ENCODE measurements around the gene PROKR2. TPM values are rescaled to one million over a fixed set of nuclear protein-coding genes. Genes with fewer than 3 reads are reported as not detected.

Gene PROKR2
- total RNA-seq, 1 donor from 2014 or later, result not detected

DNA sequence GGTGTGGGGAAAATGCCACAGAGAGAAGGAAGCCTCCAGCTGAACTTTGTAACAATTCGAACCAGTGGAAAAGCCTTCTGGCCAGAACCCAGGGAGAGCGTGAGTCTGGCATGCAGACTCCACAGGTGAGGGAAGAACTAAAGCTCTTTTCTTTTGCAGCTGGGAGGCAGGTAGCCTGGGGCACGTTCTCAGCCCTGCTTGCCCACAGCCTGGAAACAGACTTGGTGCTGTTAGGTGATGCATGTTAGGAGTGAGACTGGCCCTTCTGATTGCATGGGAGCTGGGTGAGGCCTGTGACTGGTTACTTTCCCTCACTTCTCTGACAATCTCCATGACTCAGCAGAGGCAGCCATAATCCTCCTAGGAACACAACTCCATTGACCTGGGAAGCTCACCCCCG is 34.2 kb downstream of the PROKR2 start:
- DNase-seq (no peak), ATAC-seq (no peak)
- intact Hi-C loops (cut with DNase I), result no loop called here
- TF ChIP-seq, protein P1, sequence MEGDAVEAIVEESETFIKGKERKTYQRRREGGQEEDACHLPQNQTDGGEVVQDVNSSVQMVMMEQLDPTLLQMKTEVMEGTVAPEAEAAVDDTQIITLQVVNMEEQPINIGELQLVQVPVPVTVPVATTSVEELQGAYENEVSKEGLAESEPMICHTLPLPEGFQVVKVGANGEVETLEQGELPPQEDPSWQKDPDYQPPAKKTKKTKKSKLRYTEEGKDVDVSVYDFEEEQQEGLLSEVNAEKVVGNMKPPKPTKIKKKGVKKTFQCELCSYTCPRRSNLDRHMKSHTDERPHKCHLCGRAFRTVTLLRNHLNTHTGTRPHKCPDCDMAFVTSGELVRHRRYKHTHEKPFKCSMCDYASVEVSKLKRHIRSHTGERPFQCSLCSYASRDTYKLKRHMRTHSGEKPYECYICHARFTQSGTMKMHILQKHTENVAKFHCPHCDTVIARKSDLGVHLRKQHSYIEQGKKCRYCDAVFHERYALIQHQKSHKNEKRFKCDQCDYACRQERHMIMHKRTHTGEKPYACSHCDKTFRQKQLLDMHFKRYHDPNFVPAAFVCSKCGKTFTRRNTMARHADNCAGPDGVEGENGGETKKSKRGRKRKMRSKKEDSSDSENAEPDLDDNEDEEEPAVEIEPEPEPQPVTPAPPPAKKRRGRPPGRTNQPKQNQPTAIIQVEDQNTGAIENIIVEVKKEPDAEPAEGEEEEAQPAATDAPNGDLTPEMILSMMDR (IDR thresholded peaks at IDR 0.05), result no peak
- Histone ChIP-seq H3K27me3 (ENCODE audit: low read depth) (peaks cover 4% of the 10 kb centered on the region), H3K36me3 (no peaks in the 10 kb centered on the region), H3K4me3 (no peak overlapping the region), H3K9me3 (no peaks in the 10 kb centered on the region), H3K4me1 (no peaks in the 10 kb centered on the region), H3K27ac (no peak overlapping the region)

DNA sequence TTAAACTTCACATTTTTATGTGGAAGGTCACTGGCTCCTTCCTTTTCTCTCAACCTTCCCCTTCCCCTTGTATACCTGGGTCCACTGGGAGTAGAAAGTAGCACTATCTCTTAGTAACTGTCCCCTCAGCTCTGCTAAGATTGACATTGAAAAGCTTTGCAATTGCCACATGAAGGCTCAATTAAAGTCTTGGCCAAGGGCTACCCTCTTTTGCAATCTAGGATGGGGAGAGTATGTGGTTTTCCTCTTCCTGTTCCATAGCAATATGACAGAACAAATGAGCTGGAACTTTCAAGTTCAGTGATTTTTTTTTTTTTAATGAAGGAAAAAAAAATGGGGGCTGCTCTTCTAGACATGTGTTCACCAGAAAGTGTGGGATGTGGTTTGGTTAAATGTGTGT is 37.1 kb downstream of the PROKR2 start:
- no peak for DNase-seq
- intact Hi-C loops (cut with DNase I), result no loop called here
- no peaks in the 10 kb centered on the region for H3K9me3 ChIP-seq
- H3K27me3 ChIP-seq (ENCODE audit: low read depth), result peaks cover 4% of the 10 kb centered on the region
- no peaks in the 10 kb centered on the region for H3K36me3 ChIP-seq
- H3K4me1 ChIP-seq, result no peaks in the 10 kb centered on the region
- no peak overlapping the region for H3K4me3 ChIP-seq
- H3K27ac ChIP-seq, result no peak overlapping the region
- TF ChIP-seq, protein P1 (IDR thresholded peaks at IDR 0.05), result no peak
- no peak for ATAC-seq

DNA sequence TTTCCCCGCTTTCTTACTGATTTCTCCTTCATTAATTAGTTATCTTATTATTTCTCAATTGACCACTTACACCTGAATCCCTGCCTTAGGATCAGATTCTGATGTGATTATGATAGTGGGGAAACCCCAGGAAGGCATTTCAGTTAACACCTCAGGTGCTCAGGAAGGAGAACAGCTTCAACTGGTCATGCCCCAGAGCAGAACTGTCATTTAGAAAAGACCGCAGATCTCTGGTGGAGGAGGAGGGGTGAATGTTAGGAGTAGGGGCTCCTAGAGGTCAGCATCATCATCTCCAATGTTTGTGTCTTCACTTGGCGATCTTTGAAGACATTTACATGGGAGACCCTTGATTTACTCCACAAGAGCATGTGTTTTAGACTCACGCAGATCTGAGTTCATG is 44.5 kb downstream of the PROKR2 start:
- H3K4me3 ChIP-seq, result no peak overlapping the region
- TF ChIP-seq, protein P1 (IDR thresholded peaks at IDR 0.05), result no peak

DNA sequence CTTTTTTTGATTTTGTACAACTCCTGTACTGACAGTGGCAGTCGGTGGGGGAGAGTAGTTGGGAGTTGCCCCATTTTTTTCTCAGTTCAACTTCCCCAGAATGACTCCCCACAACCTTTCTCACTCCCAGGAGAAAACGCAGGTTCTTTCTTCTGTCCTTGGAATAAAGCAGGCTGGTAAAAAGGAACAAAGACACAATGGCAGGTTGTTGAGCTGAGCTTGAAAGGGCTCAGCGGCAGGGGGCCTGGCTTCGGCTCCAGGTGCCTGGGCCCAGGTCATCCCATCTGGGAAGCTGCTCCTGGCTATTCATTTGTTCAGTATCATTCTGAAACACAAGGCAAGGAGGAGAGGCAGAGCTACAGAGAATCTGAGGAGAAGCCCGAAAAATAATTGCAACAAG is 46.2 kb downstream of the PROKR2 start:
- no peak for DNase-seq
- H3K4me1 ChIP-seq, result no peaks in the 10 kb centered on the region
- no peak for ATAC-seq
- no peaks in the 10 kb centered on the region for H3K9me3 ChIP-seq
- TF ChIP-seq, protein P1 (IDR thresholded peaks at IDR 0.05), result no peak
- intact Hi-C loops (cut with DNase I), result no loop called here
- H3K27ac ChIP-seq, result no peak overlapping the region
- H3K4me3 ChIP-seq, result no peak overlapping the region
- no peaks in the 10 kb centered on the region for H3K27me3 ChIP-seq (ENCODE audit: low read depth)
- no peaks in the 10 kb centered on the region for H3K36me3 ChIP-seq

More for the DNA sequence above, 44.5 kb downstream of the PROKR2 start:
- Histone ChIP-seq H3K36me3 (no peaks in the 10 kb centered on the region), H3K9me3 (no peaks in the 10 kb centered on the region), H3K27me3 (ENCODE audit: low read depth) (no peaks in the 10 kb centered on the region), H3K4me1 (no peaks in the 10 kb centered on the region), H3K27ac (no peak overlapping the region)
- DNase-seq (no peak), ATAC-seq (no peak)
- intact Hi-C loops (cut with DNase I), result no loop called here

DNA sequence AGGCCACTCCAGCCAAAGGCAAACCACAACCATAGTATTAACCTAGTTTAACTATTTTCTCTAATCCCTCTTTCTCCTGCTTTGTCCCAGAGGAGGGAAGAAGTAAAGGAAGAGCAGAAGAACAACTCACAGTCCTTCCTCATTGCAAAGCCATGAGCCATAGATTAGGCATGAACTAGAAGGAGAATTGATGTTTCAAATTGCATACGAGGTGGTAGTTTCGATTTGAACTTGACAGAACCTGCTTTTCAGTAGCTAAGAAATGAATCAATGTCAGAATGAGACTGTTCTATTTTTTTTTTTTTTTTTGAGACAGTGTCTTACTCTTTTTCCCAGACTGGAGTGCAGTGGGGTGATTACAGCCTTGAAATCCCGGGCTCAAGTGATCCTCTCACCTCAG is 48.3 kb downstream of the PROKR2 start:
- TF ChIP-seq, protein P1 (IDR thresholded peaks at IDR 0.05), result no peak
- no peak for DNase-seq
- no peak for ATAC-seq
- no peaks in the 10 kb centered on the region for H3K27me3 ChIP-seq (ENCODE audit: low read depth)
- intact Hi-C loops (cut with DNase I), result no loop called here
- no peak overlapping the region for H3K4me3 ChIP-seq
- H3K9me3 ChIP-seq, result no peaks in the 10 kb centered on the region
- H3K36me3 ChIP-seq, result no peaks in the 10 kb centered on the region
- no peak overlapping the region for H3K27ac ChIP-seq
- H3K4me1 ChIP-seq, result no peaks in the 10 kb centered on the region

DNA sequence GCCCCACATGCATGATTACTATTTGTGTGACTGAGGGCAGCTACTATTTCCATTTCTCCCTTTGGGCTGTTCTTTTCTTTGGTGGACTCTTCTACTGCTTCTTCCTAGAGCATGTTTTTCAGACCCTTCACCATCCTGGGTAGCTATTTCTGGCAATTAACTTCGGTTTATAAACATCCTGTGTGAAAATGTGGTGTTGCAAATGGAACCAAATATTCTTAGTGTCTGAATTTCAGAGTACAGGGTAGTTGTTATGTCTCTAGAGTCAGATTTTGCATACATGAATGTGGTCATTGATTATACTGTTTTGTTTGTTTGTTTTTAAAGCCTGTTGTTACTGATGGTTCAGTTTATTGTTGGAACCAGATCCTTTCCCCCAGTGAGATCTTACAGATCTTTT is 49.7 kb downstream of the PROKR2 start:
- Histone ChIP-seq H3K36me3 (no peaks in the 10 kb centered on the region), H3K27me3 (ENCODE audit: low read depth) (no peaks in the 10 kb centered on the region), H3K27ac (no peak overlapping the region), H3K4me1 (no peaks in the 10 kb centered on the region), H3K9me3 (no peaks in the 10 kb centered on the region), H3K4me3 (no peak overlapping the region)
- ATAC-seq, result no peak
- TF ChIP-seq, protein P1 (IDR thresholded peaks at IDR 0.05), result no peak
- DNase-seq, result no peak
- intact Hi-C loops (cut with DNase I), result no loop called here
